Bronchial epithelial cell (primary cell): ENCODE results near the gene MAGT1. TPM values are rescaled to one million over a fixed set of nuclear protein-coding genes. Genes with fewer than 3 reads are reported as not detected.
A peak's percentile ranks its signal among the peaks of the same experiment; 100 is the strongest.
"Not testable (repeated sequence)": the region's sequence is repeated elsewhere in the genome, so short reads cannot be mapped to it uniquely, and the experiment has no call there.

Source experiments
- DNase-seq: peaks from one replicate; pipeline ENCODE4 v3.0.0-alpha.2; 2010; ENCODE audit warnings: low read depth
- FAIRE-seq: peaks from 2 replicates; lab custom pipeline; 2011; peaks lifted over from hg19 to GRCh38; lab: Jason Lieb, UNC
- H3K27me3 ChIP-seq: 2 replicates; pipeline ENCODE4 v1.5.1; 2011; ENCODE audit warnings: low read length; ENCODE audit not compliant: control insufficient read depth, insufficient read depth
- H3K36me3 ChIP-seq: 2 replicates; pipeline ENCODE4 v1.5.1; 2011; ENCODE audit warnings: low read length; ENCODE audit not compliant: control insufficient read depth, insufficient read depth
- H3K4me3 ChIP-seq: 2 replicates; pipeline ENCODE4 v1.5.1; 2011; ENCODE audit warnings: mild to moderate bottlenecking, low read depth, low read length, control low read depth
- CTCF ChIP-seq: IDR thresholded peaks from 2 replicates; pipeline ENCODE4 v1.5.1; 2011; ENCODE audit warnings: mild to moderate bottlenecking, moderate library complexity, low read length, control low read depth, inconsistent platforms; ENCODE audit not compliant: insufficient read depth, severe bottlenecking
- total RNA-seq: library from RNA; depleted of rRNA; stranded (reverse); fragments of >200 nt; gene quantifications from 2 replicates; pipeline ENCODE4 v1.2.1, GENCODE V29; 2014

MAGT1 gene
- total RNA-seq, 1 donor from 2014 or later = 67.7 TPM

DNA sequence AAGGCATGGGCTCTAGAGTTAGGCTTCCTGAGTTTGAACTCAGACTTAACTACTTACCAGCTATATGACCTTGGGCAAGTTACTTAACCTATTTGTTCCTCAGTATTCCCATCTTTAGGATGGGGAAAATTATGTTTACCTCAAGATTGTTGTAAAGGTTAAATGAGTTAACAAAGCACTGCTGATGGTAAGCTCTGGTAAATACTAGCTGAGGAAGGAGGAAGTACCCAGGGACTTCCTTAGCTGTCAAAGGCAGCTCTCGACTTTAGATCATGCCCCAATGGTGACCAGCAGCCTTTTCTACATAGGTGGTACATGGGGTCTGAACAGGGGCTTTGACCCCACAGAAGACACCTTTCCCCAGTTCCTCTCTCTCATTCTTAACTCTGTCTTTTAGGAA lies 35.3 kb upstream of the MAGT1 start:
- Histone ChIP-seq H3K36me3 (no peaks in the 10 kb centered on the region), H3K27me3 (no peaks in the 10 kb centered on the region), H3K4me3 (no peak overlapping the region)
- DNase-seq = no peak
- no peak for FAIRE-seq
- TF ChIP-seq CTCF = no peak

DNA sequence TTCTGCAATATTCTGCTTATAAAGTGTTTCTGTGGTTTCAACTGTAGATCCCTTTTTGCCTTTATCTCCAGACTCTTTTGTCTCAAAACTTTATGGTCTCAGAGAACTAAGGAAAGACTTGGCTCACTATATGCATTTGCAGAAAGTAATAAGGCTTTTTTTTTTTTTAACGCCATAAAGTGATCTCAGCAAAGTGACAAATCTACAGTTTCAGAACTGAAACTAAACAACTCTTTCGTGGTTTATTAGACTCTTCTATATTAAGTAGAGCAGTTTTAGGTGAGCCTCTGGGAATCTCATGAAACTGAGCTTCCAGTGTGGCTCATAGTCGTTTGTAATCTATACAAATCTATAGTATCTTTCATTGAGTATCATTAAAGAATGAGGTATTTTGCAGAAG lies 30.5 kb upstream of the MAGT1 start:
- DNase-seq (no peak), FAIRE-seq (no peak)
- no peaks in the 10 kb centered on the region for H3K27me3 ChIP-seq
- no peak overlapping the region for H3K4me3 ChIP-seq
- TF ChIP-seq CTCF = no peak
- H3K36me3 ChIP-seq = no peaks in the 10 kb centered on the region

- FAIRE-seq (no peak), DNase-seq (no peak)
- TF ChIP-seq CTCF = no peak
- no peaks in the 10 kb centered on the region for H3K27me3 ChIP-seq
- no peak overlapping the region for H3K4me3 ChIP-seq
- no peaks in the 10 kb centered on the region for H3K36me3 ChIP-seq
Measured at GRCh38 chrX:77924320-77924859, 29.2 kb upstream of the MAGT1 start.

- DNase-seq (no peak), FAIRE-seq (no peak)
- Histone ChIP-seq H3K27me3 (no peaks in the 10 kb centered on the region), H3K36me3 (no peaks in the 10 kb centered on the region), H3K4me3 (no peak overlapping the region)
- TF ChIP-seq CTCF = no peak
Measured at GRCh38 chrX:77922787-77923186, 27.6 kb upstream of the MAGT1 start.

- not testable (repeated sequence) for H3K4me3 ChIP-seq, H3K27me3 ChIP-seq, FAIRE-seq, DNase-seq, H3K36me3 ChIP-seq
Measured at GRCh38 chrX:77919370-77919769, 24.1 kb upstream of the MAGT1 start.

GRCh38 chrX:77918568-77918967 lies 23.3 kb upstream of the MAGT1 start:
- Histone ChIP-seq H3K4me3 (no peak overlapping the region), H3K36me3 (no peaks in the 10 kb centered on the region), H3K27me3 (no peaks in the 10 kb centered on the region)
- peak; percentile 31 for DNase-seq
- no peak for TF ChIP-seq CTCF
- FAIRE-seq = no peak
